NCI-H748 (cell line): ENCODE measurements around the gene DPH7.
"Not testable (repeated sequence)": the region's sequence is repeated elsewhere in the genome, so short reads cannot be mapped to it uniquely, and the experiment has no call there.

Experiments
- DNase-seq: peaks from one replicate; lab custom pipeline; 2025; ENCODE audit not compliant: unreplicated experiment; lab: John Stamatoyannopoulos, UW

The DPH7 gene

GRCh38 chr9:137550958-137551263, 27.8 kb downstream of the DPH7 start:
- not testable (repeated sequence) for DNase-seq

- DNase-seq = peak; percentile 87
Measured at GRCh38 chr9:137550231-137550621, 28.5 kb downstream of the DPH7 start, which contains the start of gene PNPLA7. Gene PNPLA7 (minus strand): TSS chr9:137550402. CDS start chr9:137550197, 205 bp downstream.

GRCh38 chr9:137547687-137548543, 30.8 kb downstream of the DPH7 start:
- DNase-seq = no peak

- no peak for DNase-seq
Measured at GRCh38 chr9:137545123-137545522, 33.6 kb downstream of the DPH7 start.

- no peak for DNase-seq
Measured at GRCh38 chr9:137544176-137544760, 34.5 kb downstream of the DPH7 start.

GRCh38 chr9:137543237-137543963, 35.3 kb downstream of the DPH7 start:
- no peak for DNase-seq

- DNase-seq = no peak
Measured at GRCh38 chr9:137542486-137542885, 36.2 kb downstream of the DPH7 start.

- DNase-seq = no peak
Measured at GRCh38 chr9:137540536-137540935, 38.2 kb downstream of the DPH7 start.

GRCh38 chr9:137538058-137538457, 40.7 kb downstream of the DPH7 start:
- no peak for DNase-seq

GRCh38 chr9:137536594-137537131, 42.1 kb downstream of the DPH7 start:
- not testable (repeated sequence) for DNase-seq

- DNase-seq = no peak
Measured at GRCh38 chr9:137535120-137535428, 43.7 kb downstream of the DPH7 start.

GRCh38 chr9:137534256-137535119, 44.2 kb downstream of the DPH7 start:
- peak; percentile 78 for DNase-seq

GRCh38 chr9:137532891-137533468, 45.7 kb downstream of the DPH7 start:
- DNase-seq = not testable (repeated sequence)

GRCh38 chr9:137531099-137531765, 47.5 kb downstream of the DPH7 start:
- no peak for DNase-seq

GRCh38 chr9:137530331-137530730, 48.4 kb downstream of the DPH7 start:
- DNase-seq = no peak

- DNase-seq = no peak
Measured at GRCh38 chr9:137524981-137525317, 53.8 kb downstream of the DPH7 start.

GRCh38 chr9:137524161-137524980, 54.4 kb downstream of the DPH7 start:
- no peak for DNase-seq

- no peak for DNase-seq
Measured at GRCh38 chr9:137522746-137523455, 55.8 kb downstream of the DPH7 start.
